K562 (cell line): Measurements from ENCODE around the gene SHC1. TPM values are rescaled to one million over a fixed set of nuclear protein-coding genes. Genes with fewer than 3 reads are reported as not detected.

Source experiments
- DMBX1 ChIP-seq: fragments of 250-450 bp; sonication (Bioruptor Pico); IDR thresholded peaks from 2 replicates; pipeline ENCODE4 v1.8.0; 2022; ENCODE audit warnings: inconsistent platforms, mild to moderate bottlenecking, moderate library complexity, borderline replicate concordance
- KDM5B ChIP-seq: fragments of 200-600 bp; sonication (generic); IDR thresholded peaks from 2 replicates; pipeline ENCODE4 v1.6.1; 2012; ENCODE audit warnings: low read depth, mild to moderate bottlenecking, moderate library complexity, low read length, control low read depth, inconsistent platforms; ENCODE audit not compliant: insufficient replicate concordance
- RCOR1 ChIP-seq, 2 experiments: IDR thresholded peaks; 2 replicates each; pipeline ENCODE4 v1.6.1; 2012; ENCODE audit warnings: low read depth in 2 of 2, low read length in 2 of 2, borderline replicate concordance in 1 of 2, improper control_type of control experiment in 1 of 2
- ZNF146 ChIP-seq: IDR thresholded peaks from one replicate; pipeline ENCODE4 v1.6.1; 2018; ENCODE audit warnings: missing compliant biosample characterization; ENCODE audit not compliant: unreplicated experiment
- ZNF184 ChIP-seq: sonication (generic); formaldehyde crosslinking; IDR thresholded peaks from 2 replicates; pipeline ENCODE4 v1.5.0; 2020; ENCODE audit warnings: missing genetic modification reagents
- ZNF551 ChIP-seq: fragments of 250-450 bp; sonication (Bioruptor Pico); IDR thresholded peaks from 2 replicates; pipeline ENCODE4 v1.5.0; 2021; ENCODE audit warnings: mild to moderate bottlenecking, moderate library complexity
- polyA plus RNA-seq, 8 experiments: library from polyadenylated mRNA; depleted of rRNA in 4 of 8; stranded (reverse) in 5 of 8; unstranded in 3 of 8; fragments of >200 nt; fragmentation: Nextera tagmentation in 2 of 8; fragmentation: Illumina TruSeq in 1 of 8; extraction: Ambion mirVana in 2 of 8; extraction: Trizol in 1 of 8; gene quantifications; 2 replicates each; pipeline versions ENCODE4 v1.2.1 to v1.2.3, GENCODE V29; 2011 to 2014; ENCODE audit warnings: inconsistent platforms in 1 of 8, missing spikeins in 1 of 8
- total RNA-seq, 7 experiments: library from RNA; depleted of rRNA in 6 of 7; stranded (reverse); fragments of >200 nt in 6 of 7; fragmentation: Illumina TruSeq in 2 of 7; extraction: Trizol in 2 of 7; gene quantifications; 2 replicates each; pipeline versions ENCODE4 v1.2.1 to v1.2.3, GENCODE V29; 2011 to 2021; ENCODE audit warnings: low replicate concordance in 1 of 7
- TF ChIP-seq, protein P1 (sequence below): IDR thresholded peaks from 2 replicates; pipeline ENCODE4 v1.6.1; 2011; ENCODE audit warnings: borderline replicate concordance, low read depth, mild to moderate bottlenecking, moderate library complexity, low read length; ENCODE audit not compliant: insufficient read depth, poor library complexity, severe bottlenecking
- TF ChIP-seq, protein P2 (sequence below), 2 experiments: fragments of 450-650 bp; formaldehyde crosslinking in 1 of 2; IDR thresholded peaks; 2 replicates each; pipeline versions ENCODE4 v1.4.0 to v1.6.1; 2014 to 2020; ENCODE audit warnings: mild to moderate bottlenecking in 2 of 2, borderline replicate concordance in 1 of 2, low read depth in 1 of 2
- TF ChIP-seq, protein P3 (sequence below): fragments of 150-350 bp; IDR thresholded peaks from 2 replicates; pipeline ENCODE4 v1.6.1; 2014; ENCODE audit warnings: low read depth, mild to moderate bottlenecking, low read length, borderline replicate concordance
- TF ChIP-seq, protein P4 (sequence below), 2 experiments: fragments of 450-650 bp in 1 of 2; sonication (generic) in 1 of 2; formaldehyde crosslinking in 1 of 2; IDR thresholded peaks in 1 of 2; conservative IDR thresholded peaks in 1 of 2; 2 replicates each; pipeline versions ENCODE4 v1.6.1 to v1.8.1; 2016 to 2023; ENCODE audit warnings: mild to moderate bottlenecking in 2 of 2, moderate library complexity in 2 of 2, inconsistent platforms in 1 of 2, missing genetic modification reagents in 1 of 2

Gene SHC1
- total and polyA plus RNA-seq, 9 of the 15 experiments (the other 6 are each of a cell fraction or from before 2014, with no cell fraction given), result 4.1 to 113 (median 51.9) TPM

DNA sequence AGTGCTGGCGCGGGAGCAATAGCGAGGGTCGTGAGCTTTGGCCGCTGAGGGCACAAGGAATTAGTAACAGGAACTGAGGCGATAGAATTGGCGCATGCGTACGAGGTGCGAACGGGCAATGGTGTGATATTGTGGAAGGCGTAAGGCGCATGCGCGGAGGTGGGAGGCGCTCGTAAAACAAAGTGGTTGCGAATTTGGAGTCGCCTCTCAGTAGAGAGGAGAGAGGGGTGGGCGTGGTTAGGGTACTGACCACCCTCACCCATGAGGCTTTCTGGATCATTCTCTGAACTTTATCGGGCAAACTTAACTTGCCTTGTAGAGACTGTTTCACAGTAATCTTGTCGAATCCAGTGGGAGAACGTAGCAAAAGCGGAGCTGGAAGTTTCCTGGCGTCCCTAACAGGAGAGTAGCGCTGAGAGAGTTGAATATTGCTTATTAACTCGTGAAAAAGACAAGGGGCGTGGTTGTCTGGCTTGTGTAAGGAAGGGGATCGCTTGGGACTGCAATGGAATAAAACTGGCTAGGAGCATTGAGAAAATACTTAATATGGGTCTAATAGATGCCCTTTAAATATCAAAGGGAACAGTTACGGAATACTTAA is 4.4 kb upstream of the SHC1 start (continued):
- TF ChIP-seq KDM5B, result peak; percentile 53
- TF ChIP-seq, protein P1, sequence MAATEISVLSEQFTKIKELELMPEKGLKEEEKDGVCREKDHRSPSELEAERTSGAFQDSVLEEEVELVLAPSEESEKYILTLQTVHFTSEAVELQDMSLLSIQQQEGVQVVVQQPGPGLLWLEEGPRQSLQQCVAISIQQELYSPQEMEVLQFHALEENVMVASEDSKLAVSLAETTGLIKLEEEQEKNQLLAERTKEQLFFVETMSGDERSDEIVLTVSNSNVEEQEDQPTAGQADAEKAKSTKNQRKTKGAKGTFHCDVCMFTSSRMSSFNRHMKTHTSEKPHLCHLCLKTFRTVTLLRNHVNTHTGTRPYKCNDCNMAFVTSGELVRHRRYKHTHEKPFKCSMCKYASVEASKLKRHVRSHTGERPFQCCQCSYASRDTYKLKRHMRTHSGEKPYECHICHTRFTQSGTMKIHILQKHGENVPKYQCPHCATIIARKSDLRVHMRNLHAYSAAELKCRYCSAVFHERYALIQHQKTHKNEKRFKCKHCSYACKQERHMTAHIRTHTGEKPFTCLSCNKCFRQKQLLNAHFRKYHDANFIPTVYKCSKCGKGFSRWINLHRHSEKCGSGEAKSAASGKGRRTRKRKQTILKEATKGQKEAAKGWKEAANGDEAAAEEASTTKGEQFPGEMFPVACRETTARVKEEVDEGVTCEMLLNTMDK, result no peak
- TF ChIP-seq, protein P2, sequence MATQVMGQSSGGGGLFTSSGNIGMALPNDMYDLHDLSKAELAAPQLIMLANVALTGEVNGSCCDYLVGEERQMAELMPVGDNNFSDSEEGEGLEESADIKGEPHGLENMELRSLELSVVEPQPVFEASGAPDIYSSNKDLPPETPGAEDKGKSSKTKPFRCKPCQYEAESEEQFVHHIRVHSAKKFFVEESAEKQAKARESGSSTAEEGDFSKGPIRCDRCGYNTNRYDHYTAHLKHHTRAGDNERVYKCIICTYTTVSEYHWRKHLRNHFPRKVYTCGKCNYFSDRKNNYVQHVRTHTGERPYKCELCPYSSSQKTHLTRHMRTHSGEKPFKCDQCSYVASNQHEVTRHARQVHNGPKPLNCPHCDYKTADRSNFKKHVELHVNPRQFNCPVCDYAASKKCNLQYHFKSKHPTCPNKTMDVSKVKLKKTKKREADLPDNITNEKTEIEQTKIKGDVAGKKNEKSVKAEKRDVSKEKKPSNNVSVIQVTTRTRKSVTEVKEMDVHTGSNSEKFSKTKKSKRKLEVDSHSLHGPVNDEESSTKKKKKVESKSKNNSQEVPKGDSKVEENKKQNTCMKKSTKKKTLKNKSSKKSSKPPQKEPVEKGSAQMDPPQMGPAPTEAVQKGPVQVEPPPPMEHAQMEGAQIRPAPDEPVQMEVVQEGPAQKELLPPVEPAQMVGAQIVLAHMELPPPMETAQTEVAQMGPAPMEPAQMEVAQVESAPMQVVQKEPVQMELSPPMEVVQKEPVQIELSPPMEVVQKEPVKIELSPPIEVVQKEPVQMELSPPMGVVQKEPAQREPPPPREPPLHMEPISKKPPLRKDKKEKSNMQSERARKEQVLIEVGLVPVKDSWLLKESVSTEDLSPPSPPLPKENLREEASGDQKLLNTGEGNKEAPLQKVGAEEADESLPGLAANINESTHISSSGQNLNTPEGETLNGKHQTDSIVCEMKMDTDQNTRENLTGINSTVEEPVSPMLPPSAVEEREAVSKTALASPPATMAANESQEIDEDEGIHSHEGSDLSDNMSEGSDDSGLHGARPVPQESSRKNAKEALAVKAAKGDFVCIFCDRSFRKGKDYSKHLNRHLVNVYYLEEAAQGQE (IDR thresholded peaks at IDR 0.05; ENCODE audit: borderline replicate concordance), result no peak
- TF ChIP-seq, protein P2 (CRISPR knock-in tag; IDR thresholded peaks at IDR 0.05; ENCODE audit: low read depth), result 0 out of 2 replicates have a peak, but pooled peaks have one; percentile 58
- TF ChIP-seq DMBX1 (CRISPR knock-in tag), result no peak
- no peak for TF ChIP-seq ZNF184 (CRISPR knock-in tag)
- no peak for TF ChIP-seq ZNF551 (CRISPR knock-in tag)
- TF ChIP-seq, protein P3, sequence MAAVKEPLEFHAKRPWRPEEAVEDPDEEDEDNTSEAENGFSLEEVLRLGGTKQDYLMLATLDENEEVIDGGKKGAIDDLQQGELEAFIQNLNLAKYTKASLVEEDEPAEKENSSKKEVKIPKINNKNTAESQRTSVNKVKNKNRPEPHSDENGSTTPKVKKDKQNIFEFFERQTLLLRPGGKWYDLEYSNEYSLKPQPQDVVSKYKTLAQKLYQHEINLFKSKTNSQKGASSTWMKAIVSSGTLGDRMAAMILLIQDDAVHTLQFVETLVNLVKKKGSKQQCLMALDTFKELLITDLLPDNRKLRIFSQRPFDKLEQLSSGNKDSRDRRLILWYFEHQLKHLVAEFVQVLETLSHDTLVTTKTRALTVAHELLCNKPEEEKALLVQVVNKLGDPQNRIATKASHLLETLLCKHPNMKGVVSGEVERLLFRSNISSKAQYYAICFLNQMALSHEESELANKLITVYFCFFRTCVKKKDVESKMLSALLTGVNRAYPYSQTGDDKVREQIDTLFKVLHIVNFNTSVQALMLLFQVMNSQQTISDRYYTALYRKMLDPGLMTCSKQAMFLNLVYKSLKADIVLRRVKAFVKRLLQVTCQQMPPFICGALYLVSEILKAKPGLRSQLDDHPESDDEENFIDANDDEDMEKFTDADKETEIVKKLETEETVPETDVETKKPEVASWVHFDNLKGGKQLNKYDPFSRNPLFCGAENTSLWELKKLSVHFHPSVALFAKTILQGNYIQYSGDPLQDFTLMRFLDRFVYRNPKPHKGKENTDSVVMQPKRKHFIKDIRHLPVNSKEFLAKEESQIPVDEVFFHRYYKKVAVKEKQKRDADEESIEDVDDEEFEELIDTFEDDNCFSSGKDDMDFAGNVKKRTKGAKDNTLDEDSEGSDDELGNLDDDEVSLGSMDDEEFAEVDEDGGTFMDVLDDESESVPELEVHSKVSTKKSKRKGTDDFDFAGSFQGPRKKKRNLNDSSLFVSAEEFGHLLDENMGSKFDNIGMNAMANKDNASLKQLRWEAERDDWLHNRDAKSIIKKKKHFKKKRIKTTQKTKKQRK, result no peak
- no peak for TF ChIP-seq RCOR1 (IDR thresholded peaks at IDR 0.05; ENCODE audit: borderline replicate concordance in 1 of 2, low read depth in 2 of 2, low read length in 2 of 2)
- TF ChIP-seq ZNF146, result no peak
- TF ChIP-seq, protein P4, sequence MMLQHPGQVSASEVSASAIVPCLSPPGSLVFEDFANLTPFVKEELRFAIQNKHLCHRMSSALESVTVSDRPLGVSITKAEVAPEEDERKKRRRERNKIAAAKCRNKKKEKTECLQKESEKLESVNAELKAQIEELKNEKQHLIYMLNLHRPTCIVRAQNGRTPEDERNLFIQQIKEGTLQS (IDR thresholded peaks at IDR 0.05), result no peak
- TF ChIP-seq, protein P4 (CRISPR knock-in tag; conservative IDR thresholded peaks at IDR 0.05), result no peak
